Activated T-helper 1 cell treated with anti-CD3 and anti-CD28 coated beads, Interleukin-2, amount 50 U/mL, for 16 hours (primary cell): Measurements from ENCODE around the gene TMOD1.
A peak's percentile ranks its signal among the peaks of the same experiment; 100 is the strongest.
"Not testable (repeated sequence)": the region's sequence is repeated elsewhere in the genome, so short reads cannot be mapped to it uniquely, and the experiment has no call there.

Experiments used
- DNase-seq, 2 donors: peaks; one replicate each; pipeline ENCODE4 v3.0.0-alpha.2; 2020; ENCODE audit warnings: low read depth in 1 of 2, low spot score in 1 of 2

Gene TMOD1

GRCh38 chr9:97501177-97501971, at the start of gene TMOD1:
TSS of gene TMOD1 (plus strand) at chr9:97501666. CDS start at chr9:97524189, 22,523 bp downstream.
- peak in 1 of 2 donors; percentile 23 for DNase-seq

GRCh38 chr9:97453573-97453972, 47.9 kb upstream of the TMOD1 start:
- DNase-seq, result not testable (repeated sequence)

- not testable (repeated sequence) for DNase-seq
Observed at GRCh38 chr9:97456841-97457240, 44.6 kb upstream of the TMOD1 start.

- DNase-seq, result no peak
Observed at GRCh38 chr9:97459326-97459725, 42.1 kb upstream of the TMOD1 start.

GRCh38 chr9:97462159-97462558, 39.3 kb upstream of the TMOD1 start:
- DNase-seq, result no peak

GRCh38 chr9:97462914-97463313, 38.6 kb upstream of the TMOD1 start:
- DNase-seq, result no peak

GRCh38 chr9:97468658-97469448, 32.6 kb upstream of the TMOD1 start:
- peak in 1 of 2 donors; percentile 2 for DNase-seq

- DNase-seq, result no peak
Observed at GRCh38 chr9:97470076-97470475, 31.4 kb upstream of the TMOD1 start.

- DNase-seq, result no peak
Observed at GRCh38 chr9:97473717-97474116, 27.7 kb upstream of the TMOD1 start.

GRCh38 chr9:97474372-97474925, 27.0 kb upstream of the TMOD1 start:
- DNase-seq, result no peak

- no peak for DNase-seq
Observed at GRCh38 chr9:97475059-97475458, 26.4 kb upstream of the TMOD1 start.

- no peak for DNase-seq
Observed at GRCh38 chr9:97478301-97478981, 23.0 kb upstream of the TMOD1 start.

GRCh38 chr9:97479496-97480159, 21.8 kb upstream of the TMOD1 start:
- no peak for DNase-seq

- DNase-seq, result no peak
Observed at GRCh38 chr9:97480174-97480573, 21.3 kb upstream of the TMOD1 start.

- DNase-seq, result no peak
Observed at GRCh38 chr9:97480749-97481148, 20.7 kb upstream of the TMOD1 start.

- DNase-seq, result no peak
Observed at GRCh38 chr9:97484134-97484533, 17.3 kb upstream of the TMOD1 start.

GRCh38 chr9:97487107-97487506, 14.4 kb upstream of the TMOD1 start:
- no peak for DNase-seq

- DNase-seq, result no peak
Observed at GRCh38 chr9:97487861-97488260, 13.6 kb upstream of the TMOD1 start.

- DNase-seq, result no peak
Observed at GRCh38 chr9:97491216-97491999, 10.1 kb upstream of the TMOD1 start.
